Ishikawa (cell line): ENCODE results near the gene SEH1L.

Experiments used
- CEBPB ChIP-seq: IDR thresholded peaks from 2 replicates; pipeline ENCODE4 v1.6.1; 2012
- CREB1 ChIP-seq: IDR thresholded peaks from 2 replicates; pipeline ENCODE4 v1.6.1; 2012; ENCODE audit warnings: low read depth
- EGR1 ChIP-seq: IDR thresholded peaks from 2 replicates; pipeline ENCODE4 v1.6.1; 2012
- EP300 ChIP-seq: IDR thresholded peaks from 2 replicates; pipeline ENCODE4 v1.6.1; 2012; ENCODE audit warnings: borderline replicate concordance
- FOXM1 ChIP-seq: IDR thresholded peaks from 2 replicates; pipeline ENCODE4 v1.6.1; 2012; ENCODE audit warnings: low read depth, borderline replicate concordance
- MAX ChIP-seq: IDR thresholded peaks from 2 replicates; pipeline ENCODE4 v1.6.1; 2012
- NFIC ChIP-seq: IDR thresholded peaks from 2 replicates; pipeline ENCODE4 v1.6.1; 2012
- RAD21 ChIP-seq: IDR thresholded peaks from 2 replicates; pipeline ENCODE4 v1.6.1; 2012; ENCODE audit warnings: low read depth
- TAF1 ChIP-seq: IDR thresholded peaks from 2 replicates; pipeline ENCODE4 v1.6.1; 2012; ENCODE audit warnings: low read depth, mild to moderate bottlenecking
- TCF12 ChIP-seq: IDR thresholded peaks from 2 replicates; pipeline ENCODE4 v1.6.1; 2012; ENCODE audit warnings: low read depth
- TEAD4 ChIP-seq: IDR thresholded peaks from 2 replicates; pipeline ENCODE4 v1.6.1; 2012
- YY1 ChIP-seq: IDR thresholded peaks from 2 replicates; pipeline ENCODE4 v1.6.1; 2012; ENCODE audit warnings: low read depth
- ZBTB7A ChIP-seq: IDR thresholded peaks from 2 replicates; pipeline ENCODE4 v1.6.1; 2012; ENCODE audit warnings: low read depth
- TF ChIP-seq, protein P1 (sequence below): IDR thresholded peaks from 2 replicates; pipeline ENCODE4 v1.6.1; 2012; ENCODE audit warnings: low read depth, mild to moderate bottlenecking
- TF ChIP-seq, protein P2 (sequence below): IDR thresholded peaks from 2 replicates; pipeline ENCODE4 v1.6.1; 2012

Gene SEH1L, protein sequence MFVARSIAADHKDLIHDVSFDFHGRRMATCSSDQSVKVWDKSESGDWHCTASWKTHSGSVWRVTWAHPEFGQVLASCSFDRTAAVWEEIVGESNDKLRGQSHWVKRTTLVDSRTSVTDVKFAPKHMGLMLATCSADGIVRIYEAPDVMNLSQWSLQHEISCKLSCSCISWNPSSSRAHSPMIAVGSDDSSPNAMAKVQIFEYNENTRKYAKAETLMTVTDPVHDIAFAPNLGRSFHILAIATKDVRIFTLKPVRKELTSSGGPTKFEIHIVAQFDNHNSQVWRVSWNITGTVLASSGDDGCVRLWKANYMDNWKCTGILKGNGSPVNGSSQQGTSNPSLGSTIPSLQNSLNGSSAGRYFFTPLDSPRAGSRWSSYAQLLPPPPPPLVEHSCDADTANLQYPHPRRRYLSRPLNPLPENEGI

GRCh38 chr18:12947285-12948049, at the start of gene SEH1L:
TSS of gene SEH1L (plus strand) at chr18:12948011. CDS start at chr18:12948122, 111 bp downstream.
- TF ChIP-seq MAX (peak; percentile 84), FOXM1 (no peak), CEBPB (no peak), EP300 (0 out of 2 replicates have a peak, but pooled peaks have one; percentile 5), EGR1 (peak; percentile 82)

DNA sequence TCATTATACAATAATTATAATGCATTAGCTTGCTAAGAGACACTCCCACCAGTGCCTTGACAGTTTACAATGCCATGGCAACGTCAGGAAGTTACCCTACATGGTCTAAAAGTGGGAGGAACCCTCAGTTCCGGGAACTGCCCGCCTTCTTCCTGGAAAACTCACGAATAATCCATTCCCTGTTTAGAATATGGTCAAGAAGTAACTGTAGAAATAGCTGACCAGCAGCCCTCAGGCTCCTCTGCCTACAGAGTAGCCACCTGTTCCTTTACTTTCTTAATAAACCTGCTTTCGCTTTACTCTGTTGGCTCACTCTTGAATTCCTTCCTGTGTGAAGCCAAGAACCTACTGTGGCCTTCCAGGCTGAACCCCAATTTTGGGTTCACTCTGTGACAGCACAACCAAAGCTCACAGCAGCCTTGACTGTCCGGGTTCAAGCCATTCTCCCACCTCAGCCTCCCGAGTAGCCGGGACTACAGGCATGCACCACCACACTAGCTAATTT, 43.7 kb upstream of the SEH1L start:
- TF ChIP-seq EGR1 = no peak
- no peak for TF ChIP-seq NFIC
- TF ChIP-seq CREB1 = no peak
- TF ChIP-seq EP300 = no peak
- TF ChIP-seq TCF12 = no peak
- TF ChIP-seq YY1 = no peak
- TF ChIP-seq, protein P1, sequence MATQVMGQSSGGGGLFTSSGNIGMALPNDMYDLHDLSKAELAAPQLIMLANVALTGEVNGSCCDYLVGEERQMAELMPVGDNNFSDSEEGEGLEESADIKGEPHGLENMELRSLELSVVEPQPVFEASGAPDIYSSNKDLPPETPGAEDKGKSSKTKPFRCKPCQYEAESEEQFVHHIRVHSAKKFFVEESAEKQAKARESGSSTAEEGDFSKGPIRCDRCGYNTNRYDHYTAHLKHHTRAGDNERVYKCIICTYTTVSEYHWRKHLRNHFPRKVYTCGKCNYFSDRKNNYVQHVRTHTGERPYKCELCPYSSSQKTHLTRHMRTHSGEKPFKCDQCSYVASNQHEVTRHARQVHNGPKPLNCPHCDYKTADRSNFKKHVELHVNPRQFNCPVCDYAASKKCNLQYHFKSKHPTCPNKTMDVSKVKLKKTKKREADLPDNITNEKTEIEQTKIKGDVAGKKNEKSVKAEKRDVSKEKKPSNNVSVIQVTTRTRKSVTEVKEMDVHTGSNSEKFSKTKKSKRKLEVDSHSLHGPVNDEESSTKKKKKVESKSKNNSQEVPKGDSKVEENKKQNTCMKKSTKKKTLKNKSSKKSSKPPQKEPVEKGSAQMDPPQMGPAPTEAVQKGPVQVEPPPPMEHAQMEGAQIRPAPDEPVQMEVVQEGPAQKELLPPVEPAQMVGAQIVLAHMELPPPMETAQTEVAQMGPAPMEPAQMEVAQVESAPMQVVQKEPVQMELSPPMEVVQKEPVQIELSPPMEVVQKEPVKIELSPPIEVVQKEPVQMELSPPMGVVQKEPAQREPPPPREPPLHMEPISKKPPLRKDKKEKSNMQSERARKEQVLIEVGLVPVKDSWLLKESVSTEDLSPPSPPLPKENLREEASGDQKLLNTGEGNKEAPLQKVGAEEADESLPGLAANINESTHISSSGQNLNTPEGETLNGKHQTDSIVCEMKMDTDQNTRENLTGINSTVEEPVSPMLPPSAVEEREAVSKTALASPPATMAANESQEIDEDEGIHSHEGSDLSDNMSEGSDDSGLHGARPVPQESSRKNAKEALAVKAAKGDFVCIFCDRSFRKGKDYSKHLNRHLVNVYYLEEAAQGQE = no peak
- TF ChIP-seq TAF1 = no peak
- no peak for TF ChIP-seq FOXM1
- no peak for TF ChIP-seq RAD21
- TF ChIP-seq TEAD4 = no peak
- TF ChIP-seq, protein P2, sequence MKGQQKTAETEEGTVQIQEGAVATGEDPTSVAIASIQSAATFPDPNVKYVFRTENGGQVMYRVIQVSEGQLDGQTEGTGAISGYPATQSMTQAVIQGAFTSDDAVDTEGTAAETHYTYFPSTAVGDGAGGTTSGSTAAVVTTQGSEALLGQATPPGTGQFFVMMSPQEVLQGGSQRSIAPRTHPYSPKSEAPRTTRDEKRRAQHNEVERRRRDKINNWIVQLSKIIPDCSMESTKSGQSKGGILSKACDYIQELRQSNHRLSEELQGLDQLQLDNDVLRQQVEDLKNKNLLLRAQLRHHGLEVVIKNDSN = no peak
- no peak for TF ChIP-seq ZBTB7A

GRCh38 chr18:12906119-12906518, 41.7 kb upstream of the SEH1L start:
- no peak for TF ChIP-seq NFIC
- no peak for TF ChIP-seq TAF1
- TF ChIP-seq EGR1 = no peak
- TF ChIP-seq CREB1 = no peak
- TF ChIP-seq EP300 = no peak
- no peak for TF ChIP-seq CEBPB
- TF ChIP-seq, protein P1 = no peak
- no peak for TF ChIP-seq TEAD4
- TF ChIP-seq, protein P2 = no peak
- no peak for TF ChIP-seq FOXM1
- no peak for TF ChIP-seq RAD21
- TF ChIP-seq YY1 = no peak
- no peak for TF ChIP-seq TCF12
- no peak for TF ChIP-seq MAX
- TF ChIP-seq ZBTB7A = no peak

GRCh38 chr18:12906773-12907172, 41.0 kb upstream of the SEH1L start:
- TF ChIP-seq EGR1 (no peak), RAD21 (no peak), TAF1 (no peak), CEBPB (no peak), EP300 (no peak), ZBTB7A (no peak), CREB1 (no peak), MAX (no peak), FOXM1 (no peak), TCF12 (no peak), TEAD4 (no peak), YY1 (no peak), NFIC (no peak)
- TF ChIP-seq, protein P2 = no peak
- TF ChIP-seq, protein P1 = no peak
